Measurements from ENCODE around the gene S100A9. TPM values are rescaled to one million over a fixed set of nuclear protein-coding genes. Genes with fewer than 3 reads are reported as not detected.

Gene S100A9
- total RNA-seq, 1 experiment from 2014 or later, result not detected

DNA sequence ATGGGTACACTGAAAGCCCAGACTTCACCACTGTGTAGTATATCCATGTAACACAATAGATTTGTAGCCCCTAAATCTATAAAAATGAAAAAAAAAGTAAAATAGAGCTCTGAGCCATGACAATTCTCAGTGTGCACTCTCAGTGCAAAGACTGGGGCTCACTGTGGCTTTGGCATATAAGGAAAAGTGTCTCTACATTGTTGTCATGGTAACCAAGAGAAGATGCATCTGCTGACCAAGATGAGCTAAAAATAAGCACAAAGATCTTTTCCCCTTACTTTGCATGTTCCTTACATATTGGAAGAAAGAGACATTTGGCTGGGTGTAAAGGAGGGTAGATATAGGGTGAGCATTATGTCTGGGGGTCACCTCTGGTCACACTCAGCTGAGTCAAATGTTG is 21.0 kb upstream of the S100A9 start:
- Mint-ChIP-seq H3K27me3 (ENCODE audit: low read depth) (peaks cover 6% of the 10 kb centered on the region), H3K27ac (no peak overlapping the region), H3K4me1 (no peaks in the 10 kb centered on the region), H3K36me3 (ENCODE audit: insufficient read depth in 1 of 3, low read depth in 3 of 3) (no peaks in the 10 kb centered on the region), H3K4me3 (no peak overlapping the region), H3K9me3 (peaks cover 5 to 13% of the 10 kb centered on the region in 2 experiments; a peak in 4 of 5 replicates)
- Histone ChIP-seq H3K9ac (ENCODE audit: extremely low read depth, insufficient read length, low read length) (no peak overlapping the region), H4K91ac (ENCODE audit: insufficient read length, low read depth, low read length) (no peak overlapping the region), H3K9me3 (ENCODE audit: control insufficient read depth, low read depth, low read length) (no peaks in the 10 kb centered on the region), H3K27ac (ENCODE audit: insufficient read length, low read depth, low read length) (no peak overlapping the region), H3K4me1 (ENCODE audit: insufficient read depth, low read length) (no peaks in the 10 kb centered on the region), H2AK5ac (ENCODE audit: insufficient read length, low read length) (no peak overlapping the region), H3K23ac (ENCODE audit: insufficient read length, low read depth, low read length) (no peak overlapping the region), H2BK12ac (ENCODE audit: insufficient read length, low read depth, low read length) (no peak overlapping the region), H3K79me1 (ENCODE audit: insufficient read depth, low read depth, low read length, poor library complexity, severe bottlenecking) (no peaks in the 10 kb centered on the region), H4K8ac (replicated peaks; ENCODE audit: insufficient read length, low read depth, low read length) (no peak overlapping the region), H2BK120ac (ENCODE audit: low read depth, low read length, poor library complexity, severe bottlenecking) (no peak overlapping the region), H4K5ac (ENCODE audit: insufficient read length, low read depth, low read length) (no peak overlapping the region), H2BK5ac (ENCODE audit: insufficient read length, low read length) (no peak overlapping the region), H4K20me1 (ENCODE audit: control insufficient read depth, insufficient read depth, insufficient read length) (no peaks in the 10 kb centered on the region), H3K79me2 (ENCODE audit: insufficient read depth, low read length) (no peaks in the 10 kb centered on the region), H3T11ph (ENCODE audit: low read length) (no peak overlapping the region), H3K56ac (ENCODE audit: insufficient read length, low read depth, low read length) (no peak overlapping the region), H3K23me2 (ENCODE audit: insufficient read length, low read depth, low read length, poor library complexity, severe bottlenecking) (no peaks in the 10 kb centered on the region), H3K4ac (ENCODE audit: low read depth, low read length) (no peak overlapping the region), H3K4me2 (ENCODE audit: insufficient read depth, insufficient read length, low read length) (no peak overlapping the region), H3K14ac (ENCODE audit: insufficient read depth, low read length) (no peak overlapping the region), H3K18ac (ENCODE audit: insufficient read length, low read depth, low read length) (no peak overlapping the region), H3K27me3 (ENCODE audit: insufficient read depth, low read length) (no peaks in the 10 kb centered on the region), H2AFZ (ENCODE audit: low read length) (no peak overlapping the region), H2BK20ac (ENCODE audit: low read depth, low read length, poor library complexity, severe bottlenecking) (no peak overlapping the region), H2BK15ac (ENCODE audit: low read depth, low read length) (no peak overlapping the region)
- TF ChIP-seq, protein P1, sequence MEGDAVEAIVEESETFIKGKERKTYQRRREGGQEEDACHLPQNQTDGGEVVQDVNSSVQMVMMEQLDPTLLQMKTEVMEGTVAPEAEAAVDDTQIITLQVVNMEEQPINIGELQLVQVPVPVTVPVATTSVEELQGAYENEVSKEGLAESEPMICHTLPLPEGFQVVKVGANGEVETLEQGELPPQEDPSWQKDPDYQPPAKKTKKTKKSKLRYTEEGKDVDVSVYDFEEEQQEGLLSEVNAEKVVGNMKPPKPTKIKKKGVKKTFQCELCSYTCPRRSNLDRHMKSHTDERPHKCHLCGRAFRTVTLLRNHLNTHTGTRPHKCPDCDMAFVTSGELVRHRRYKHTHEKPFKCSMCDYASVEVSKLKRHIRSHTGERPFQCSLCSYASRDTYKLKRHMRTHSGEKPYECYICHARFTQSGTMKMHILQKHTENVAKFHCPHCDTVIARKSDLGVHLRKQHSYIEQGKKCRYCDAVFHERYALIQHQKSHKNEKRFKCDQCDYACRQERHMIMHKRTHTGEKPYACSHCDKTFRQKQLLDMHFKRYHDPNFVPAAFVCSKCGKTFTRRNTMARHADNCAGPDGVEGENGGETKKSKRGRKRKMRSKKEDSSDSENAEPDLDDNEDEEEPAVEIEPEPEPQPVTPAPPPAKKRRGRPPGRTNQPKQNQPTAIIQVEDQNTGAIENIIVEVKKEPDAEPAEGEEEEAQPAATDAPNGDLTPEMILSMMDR (conservative IDR thresholded peaks at IDR 0.05), result no peak
- no peak for DNase-seq

Measured in H9 (cell line).